Immature natural killer cell (primary cell): ENCODE data around the gene WNK2. TPM values are rescaled to one million over a fixed set of nuclear protein-coding genes. Genes with fewer than 3 reads are reported as not detected.

Experiments used
- DNase-seq, 3 donors: peaks; one replicate each; pipeline ENCODE4 v3.0.0; 2022; ENCODE audit warnings: mixed read lengths in 1 of 3
- H3K27ac Mint-ChIP-seq, 6 donors: one replicate each; pipeline ENCODE4 v1.8.0; 2020; ENCODE audit warnings: mixed read lengths in 6 of 6, mild to moderate bottlenecking in 5 of 6, inconsistent platforms in 4 of 6, moderate library complexity in 3 of 6
- H3K27me3 Mint-ChIP-seq, 3 donors: one replicate each; pipeline ENCODE4 v1.8.0; 2020 to 2021; ENCODE audit warnings: low read depth in 3 of 3, mild to moderate bottlenecking in 3 of 3, mixed read lengths in 3 of 3, moderate library complexity in 3 of 3, inconsistent platforms in 1 of 3
- H3K36me3 Mint-ChIP-seq, 3 donors: one replicate each; pipeline ENCODE4 v1.8.0; 2020; ENCODE audit warnings: mixed read lengths in 3 of 3, inconsistent platforms in 2 of 3, mild to moderate bottlenecking in 2 of 3
- H3K4me1 Mint-ChIP-seq, 2 donors: one replicate each; pipeline ENCODE4 v1.8.0; 2020; ENCODE audit warnings: inconsistent platforms in 2 of 2, mild to moderate bottlenecking in 2 of 2, mixed read lengths in 2 of 2, moderate library complexity in 1 of 2
- H3K4me3 Mint-ChIP-seq, 5 donors: one replicate each; pipeline ENCODE4 v1.8.0; 2020; ENCODE audit warnings: mild to moderate bottlenecking in 5 of 5, mixed read lengths in 5 of 5, inconsistent platforms in 3 of 5, moderate library complexity in 3 of 5
- H3K9me3 Mint-ChIP-seq, 6 donors: one replicate each; pipeline ENCODE4 v1.8.0; 2020; ENCODE audit warnings: mild to moderate bottlenecking in 6 of 6, mixed read lengths in 6 of 6, inconsistent platforms in 4 of 6, moderate library complexity in 3 of 6
- polyA plus RNA-seq, 3 donors: library from polyadenylated mRNA; unstranded; fragments of 300-500 nt; fragmentation: Illumina TruSeq; gene quantifications; one replicate each; pipeline ENCODE4 v1.2.3, GENCODE V29; 2021

The WNK2 gene
- polyA plus RNA-seq, 3 donors from 2014 or later = not detected

GRCh38 chr9:93217706-93218105 lies 33.8 kb downstream of the WNK2 start:
- Mint-ChIP-seq H3K36me3 (peaks cover 4 to 7% (median 5%) of the 10 kb centered on the region in 3 donors), H3K4me3 (no peak overlapping the region), H3K9me3 (peaks cover 2 to 8% (median 6%) of the 10 kb centered on the region in 6 donors), H3K27me3 (peaks cover 9% of the 10 kb centered on the region in 3 donors), H3K4me1 (no peaks in the 10 kb centered on the region), H3K27ac (no peak overlapping the region)
- DNase-seq = no peak

GRCh38 chr9:93218161-93218560 lies 34.2 kb downstream of the WNK2 start:
- H3K27ac Mint-ChIP-seq = no peak overlapping the region

GRCh38 chr9:93218671-93219420 lies 34.9 kb downstream of the WNK2 start:
- no peak overlapping the region for H3K27ac Mint-ChIP-seq

More at GRCh38 chr9:93218161-93218560, 34.2 kb downstream of the WNK2 start:
- H3K27me3 Mint-ChIP-seq = peaks cover 5 to 11% (median 9%) of the 10 kb centered on the region in 3 donors
- peaks cover 4 to 7% (median 5%) of the 10 kb centered on the region in 3 donors for H3K36me3 Mint-ChIP-seq
- DNase-seq = no peak
- H3K9me3 Mint-ChIP-seq = peaks cover 2 to 8% (median 6%) of the 10 kb centered on the region in 6 donors
- H3K4me3 Mint-ChIP-seq = no peak overlapping the region
- H3K4me1 Mint-ChIP-seq = no peaks in the 10 kb centered on the region

GRCh38 chr9:93219692-93220091 lies 35.8 kb downstream of the WNK2 start:
- H3K9me3 Mint-ChIP-seq = peaks cover 2 to 8% (median 6%) of the 10 kb centered on the region in 6 donors
- H3K27me3 Mint-ChIP-seq = peaks cover 5 to 11% (median 9%) of the 10 kb centered on the region in 3 donors
- DNase-seq = no peak
- H3K36me3 Mint-ChIP-seq = peaks cover 4 to 7% (median 5%) of the 10 kb centered on the region in 3 donors
- H3K4me3 Mint-ChIP-seq = no peak overlapping the region
- H3K4me1 Mint-ChIP-seq = no peaks in the 10 kb centered on the region
- H3K27ac Mint-ChIP-seq = no peak overlapping the region

More at GRCh38 chr9:93218671-93219420, 34.9 kb downstream of the WNK2 start:
- Mint-ChIP-seq H3K9me3 (peaks cover 2 to 8% (median 6%) of the 10 kb centered on the region in 6 donors), H3K27me3 (peaks cover 5 to 11% (median 9%) of the 10 kb centered on the region in 3 donors), H3K4me3 (no peak overlapping the region), H3K36me3 (peaks cover 4 to 7% (median 5%) of the 10 kb centered on the region in 3 donors), H3K4me1 (no peaks in the 10 kb centered on the region)
- no peak for DNase-seq

- H3K4me3 Mint-ChIP-seq = no peak overlapping the region
- peaks cover 0 to 5% (median 3%) of the 10 kb centered on the region in 3 donors for H3K36me3 Mint-ChIP-seq
- H3K27me3 Mint-ChIP-seq = peaks cover 5 to 9% (median 9%) of the 10 kb centered on the region in 3 donors
- no peak for DNase-seq
- H3K9me3 Mint-ChIP-seq = peaks cover 0 to 4% (median 3%) of the 10 kb centered on the region in 6 donors
- H3K4me1 Mint-ChIP-seq = no peaks in the 10 kb centered on the region
- H3K27ac Mint-ChIP-seq = no peak overlapping the region
Measured at GRCh38 chr9:93220627-93221026, 36.7 kb downstream of the WNK2 start.

GRCh38 chr9:93221044-93221443 lies 37.1 kb downstream of the WNK2 start:
- Mint-ChIP-seq H3K27me3 (peaks cover 6 to 7% (median 6%) of the 10 kb centered on the region in 3 donors), H3K27ac (no peak overlapping the region), H3K9me3 (no peaks in the 10 kb centered on the region), H3K36me3 (peaks cover 0 to under 1% (median 0%) of the 10 kb centered on the region in 3 donors), H3K4me3 (no peak overlapping the region), H3K4me1 (no peaks in the 10 kb centered on the region)
- DNase-seq = no peak

GRCh38 chr9:93222890-93223259 lies 38.9 kb downstream of the WNK2 start:
- Mint-ChIP-seq H3K9me3 (no peaks in the 10 kb centered on the region), H3K27ac (no peak overlapping the region), H3K36me3 (no peaks in the 10 kb centered on the region), H3K4me3 (no peak overlapping the region), H3K4me1 (no peaks in the 10 kb centered on the region), H3K27me3 (peaks cover 7 to 12% (median 8%) of the 10 kb centered on the region in 3 donors)
- DNase-seq = no peak

GRCh38 chr9:93223260-93224180 lies 39.6 kb downstream of the WNK2 start:
- Mint-ChIP-seq H3K27ac (no peak overlapping the region), H3K9me3 (no peaks in the 10 kb centered on the region), H3K36me3 (no peaks in the 10 kb centered on the region), H3K27me3 (peaks cover 10 to 16% (median 11%) of the 10 kb centered on the region in 3 donors), H3K4me3 (no peak overlapping the region), H3K4me1 (no peaks in the 10 kb centered on the region)
- no peak for DNase-seq

- Mint-ChIP-seq H3K4me3 (no peak overlapping the region), H3K27ac (no peak overlapping the region), H3K27me3 (peaks cover 10 to 20% (median 12%) of the 10 kb centered on the region in 3 donors), H3K9me3 (no peaks in the 10 kb centered on the region), H3K4me1 (no peaks in the 10 kb centered on the region), H3K36me3 (no peaks in the 10 kb centered on the region)
- DNase-seq = no peak
Measured at GRCh38 chr9:93224591-93224990, 40.7 kb downstream of the WNK2 start.

- H3K9me3 Mint-ChIP-seq = no peaks in the 10 kb centered on the region
- no peak for DNase-seq
- H3K27me3 Mint-ChIP-seq = peaks cover 6 to 20% (median 10%) of the 10 kb centered on the region in 3 donors
- H3K36me3 Mint-ChIP-seq = no peaks in the 10 kb centered on the region
- H3K4me3 Mint-ChIP-seq = no peak overlapping the region
- H3K27ac Mint-ChIP-seq = no peak overlapping the region
- H3K4me1 Mint-ChIP-seq = no peaks in the 10 kb centered on the region
Measured at GRCh38 chr9:93225417-93225816, 41.5 kb downstream of the WNK2 start.

GRCh38 chr9:93225892-93226291 lies 42.0 kb downstream of the WNK2 start:
- H3K4me3 Mint-ChIP-seq = no peak overlapping the region
- H3K36me3 Mint-ChIP-seq = no peaks in the 10 kb centered on the region
- DNase-seq = no peak
- peaks cover 6 to 20% (median 10%) of the 10 kb centered on the region in 3 donors for H3K27me3 Mint-ChIP-seq
- no peak overlapping the region for H3K27ac Mint-ChIP-seq
- H3K4me1 Mint-ChIP-seq = no peaks in the 10 kb centered on the region
- no peaks in the 10 kb centered on the region for H3K9me3 Mint-ChIP-seq

- no peak overlapping the region for H3K4me3 Mint-ChIP-seq
- H3K4me1 Mint-ChIP-seq = peaks cover 4 to 6% of the 10 kb centered on the region in 2 donors
- H3K27me3 Mint-ChIP-seq = peaks cover 8 to 18% (median 13%) of the 10 kb centered on the region in 3 donors
- H3K36me3 Mint-ChIP-seq = no peaks in the 10 kb centered on the region
- no peaks in the 10 kb centered on the region for H3K9me3 Mint-ChIP-seq
- no peak for DNase-seq
- H3K27ac Mint-ChIP-seq = no peak overlapping the region
Measured at GRCh38 chr9:93226819-93227218, 42.9 kb downstream of the WNK2 start.

GRCh38 chr9:93228030-93228429 lies 44.1 kb downstream of the WNK2 start:
- Mint-ChIP-seq H3K4me3 (no peak overlapping the region), H3K27ac (no peak overlapping the region), H3K36me3 (no peaks in the 10 kb centered on the region), H3K27me3 (peaks cover 11 to 22% (median 20%) of the 10 kb centered on the region in 3 donors), H3K9me3 (no peaks in the 10 kb centered on the region), H3K4me1 (peaks cover 4 to 6% of the 10 kb centered on the region in 2 donors)
- no peak for DNase-seq

GRCh38 chr9:93228453-93228852 lies 44.5 kb downstream of the WNK2 start:
- Mint-ChIP-seq H3K4me3 (no peak overlapping the region), H3K27ac (no peak overlapping the region), H3K9me3 (no peaks in the 10 kb centered on the region), H3K4me1 (peaks cover 4 to 6% of the 10 kb centered on the region in 2 donors), H3K27me3 (peaks cover 13 to 24% (median 22%) of the 10 kb centered on the region in 3 donors), H3K36me3 (no peaks in the 10 kb centered on the region)
- DNase-seq = no peak
